ENCODE results near the gene NCOA1. TPM values are rescaled to one million over a fixed set of nuclear protein-coding genes. Genes with fewer than 3 reads are reported as not detected.

The NCOA1 gene
- total RNA-seq, 1 donor from 2014 or later = 29.0 TPM

DNA sequence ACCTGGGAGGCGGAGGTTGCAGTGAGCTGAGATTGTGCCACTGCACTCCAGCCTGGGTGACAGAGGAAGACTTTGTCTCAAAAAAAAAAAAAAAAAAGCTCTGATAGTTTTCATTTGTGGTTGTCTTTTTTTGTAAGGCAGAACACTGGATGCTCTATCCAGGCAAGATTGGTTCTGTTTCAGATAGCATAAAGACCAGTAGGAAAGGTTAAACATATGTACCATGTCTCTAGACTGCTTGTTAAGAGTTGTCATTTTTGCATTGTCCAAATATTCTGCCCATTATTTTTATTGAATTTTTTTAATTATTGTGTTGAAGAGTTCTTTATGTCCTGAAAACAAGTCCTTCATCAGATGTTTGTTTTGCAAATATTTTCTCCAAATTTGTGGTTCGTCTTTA, 60.0 kb downstream of the NCOA1 start:
- H3K27ac Mint-ChIP-seq (ENCODE audit: unreplicated experiment) = no peak overlapping the region
- H3K9me3 Mint-ChIP-seq (ENCODE audit: unreplicated experiment) = peaks cover 14% of the 10 kb centered on the region
- no peak for DNase-seq (ENCODE audit: extremely low spot score, unreplicated experiment)
- TF ChIP-seq, protein P1, sequence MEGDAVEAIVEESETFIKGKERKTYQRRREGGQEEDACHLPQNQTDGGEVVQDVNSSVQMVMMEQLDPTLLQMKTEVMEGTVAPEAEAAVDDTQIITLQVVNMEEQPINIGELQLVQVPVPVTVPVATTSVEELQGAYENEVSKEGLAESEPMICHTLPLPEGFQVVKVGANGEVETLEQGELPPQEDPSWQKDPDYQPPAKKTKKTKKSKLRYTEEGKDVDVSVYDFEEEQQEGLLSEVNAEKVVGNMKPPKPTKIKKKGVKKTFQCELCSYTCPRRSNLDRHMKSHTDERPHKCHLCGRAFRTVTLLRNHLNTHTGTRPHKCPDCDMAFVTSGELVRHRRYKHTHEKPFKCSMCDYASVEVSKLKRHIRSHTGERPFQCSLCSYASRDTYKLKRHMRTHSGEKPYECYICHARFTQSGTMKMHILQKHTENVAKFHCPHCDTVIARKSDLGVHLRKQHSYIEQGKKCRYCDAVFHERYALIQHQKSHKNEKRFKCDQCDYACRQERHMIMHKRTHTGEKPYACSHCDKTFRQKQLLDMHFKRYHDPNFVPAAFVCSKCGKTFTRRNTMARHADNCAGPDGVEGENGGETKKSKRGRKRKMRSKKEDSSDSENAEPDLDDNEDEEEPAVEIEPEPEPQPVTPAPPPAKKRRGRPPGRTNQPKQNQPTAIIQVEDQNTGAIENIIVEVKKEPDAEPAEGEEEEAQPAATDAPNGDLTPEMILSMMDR (IDR thresholded peaks at IDR 0.05) = no peak
- peaks cover 3% of the 10 kb centered on the region for H3K4me1 Mint-ChIP-seq (ENCODE audit: unreplicated experiment)
- H3K4me3 Mint-ChIP-seq (ENCODE audit: unreplicated experiment) = no peak overlapping the region
- no peaks in the 10 kb centered on the region for H3K27me3 Mint-ChIP-seq (ENCODE audit: unreplicated experiment)
- peaks cover 18% of the 10 kb centered on the region for H3K36me3 Mint-ChIP-seq (ENCODE audit: unreplicated experiment)

DNA sequence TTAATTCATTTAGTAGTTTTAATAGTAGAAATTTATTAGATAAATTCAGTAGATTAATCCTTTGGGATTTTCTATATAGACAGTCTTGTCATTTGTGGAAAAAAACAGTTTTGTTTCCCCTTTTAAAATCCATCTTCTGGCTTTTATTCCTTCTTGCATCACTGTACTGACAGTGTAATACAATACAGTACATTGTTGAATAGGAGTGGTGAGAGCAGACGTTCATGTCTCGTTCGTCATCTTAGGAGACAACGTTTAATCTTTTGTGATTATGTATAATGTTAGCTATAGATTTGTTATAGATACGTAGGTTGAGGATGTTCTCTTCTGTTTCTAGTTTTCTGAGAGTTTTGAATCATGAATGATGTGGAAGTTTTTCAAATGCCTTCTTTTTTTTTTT, 61.8 kb downstream of the NCOA1 start:
- Mint-ChIP-seq H3K9me3 (ENCODE audit: unreplicated experiment) (peaks cover 20% of the 10 kb centered on the region), H3K36me3 (ENCODE audit: unreplicated experiment) (peaks cover 19% of the 10 kb centered on the region), H3K4me3 (ENCODE audit: unreplicated experiment) (no peak overlapping the region), H3K27me3 (ENCODE audit: unreplicated experiment) (no peaks in the 10 kb centered on the region), H3K4me1 (ENCODE audit: unreplicated experiment) (peaks cover 4% of the 10 kb centered on the region), H3K27ac (ENCODE audit: unreplicated experiment) (no peak overlapping the region)
- TF ChIP-seq, protein P1 (IDR thresholded peaks at IDR 0.05) = no peak
- DNase-seq (ENCODE audit: extremely low spot score, unreplicated experiment) = no peak

DNA sequence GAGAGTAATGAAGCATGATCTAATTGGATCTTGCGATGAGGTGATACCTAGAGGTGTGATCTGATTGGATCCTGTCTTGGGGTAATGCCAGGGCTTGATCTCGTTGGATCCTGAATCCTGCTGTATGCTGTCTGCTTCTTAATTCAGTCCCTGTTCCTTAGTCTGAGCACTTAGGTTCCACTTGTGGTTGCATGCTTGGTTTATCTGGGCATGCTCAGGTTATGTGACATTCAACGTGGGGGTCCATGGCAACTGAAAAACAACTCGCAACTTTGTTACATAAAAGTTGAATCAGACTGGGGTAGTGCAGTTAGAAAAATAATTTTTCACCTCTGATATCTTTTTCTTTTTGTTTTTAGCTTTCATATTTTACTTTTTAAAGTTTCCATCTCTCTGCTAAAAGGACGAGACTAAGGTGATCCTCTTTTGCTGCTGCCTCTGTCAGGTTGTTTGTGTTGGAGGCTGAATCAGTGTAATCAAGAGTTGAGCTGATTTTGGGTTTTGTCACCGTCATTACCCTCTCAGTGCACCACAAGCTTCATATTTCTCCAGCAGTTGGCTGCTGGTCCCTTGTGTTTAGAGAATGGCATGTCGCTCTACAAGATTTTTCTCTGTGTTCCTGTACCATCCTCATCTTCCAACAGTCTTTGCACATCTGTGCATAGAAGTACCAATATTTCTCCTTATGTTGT, 67.9 kb downstream of the NCOA1 start:
- TF ChIP-seq, protein P1 (IDR thresholded peaks at IDR 0.05) = no peak
- Mint-ChIP-seq H3K4me3 (ENCODE audit: unreplicated experiment) (no peak overlapping the region), H3K27me3 (ENCODE audit: unreplicated experiment) (no peaks in the 10 kb centered on the region), H3K4me1 (ENCODE audit: unreplicated experiment) (peaks cover 22% of the 10 kb centered on the region), H3K9me3 (ENCODE audit: unreplicated experiment) (peaks cover 17% of the 10 kb centered on the region), H3K36me3 (ENCODE audit: unreplicated experiment) (peaks cover 16% of the 10 kb centered on the region), H3K27ac (ENCODE audit: unreplicated experiment) (peak overlapping the region; percentile 75)
- DNase-seq (ENCODE audit: extremely low spot score, unreplicated experiment) = no peak

DNA sequence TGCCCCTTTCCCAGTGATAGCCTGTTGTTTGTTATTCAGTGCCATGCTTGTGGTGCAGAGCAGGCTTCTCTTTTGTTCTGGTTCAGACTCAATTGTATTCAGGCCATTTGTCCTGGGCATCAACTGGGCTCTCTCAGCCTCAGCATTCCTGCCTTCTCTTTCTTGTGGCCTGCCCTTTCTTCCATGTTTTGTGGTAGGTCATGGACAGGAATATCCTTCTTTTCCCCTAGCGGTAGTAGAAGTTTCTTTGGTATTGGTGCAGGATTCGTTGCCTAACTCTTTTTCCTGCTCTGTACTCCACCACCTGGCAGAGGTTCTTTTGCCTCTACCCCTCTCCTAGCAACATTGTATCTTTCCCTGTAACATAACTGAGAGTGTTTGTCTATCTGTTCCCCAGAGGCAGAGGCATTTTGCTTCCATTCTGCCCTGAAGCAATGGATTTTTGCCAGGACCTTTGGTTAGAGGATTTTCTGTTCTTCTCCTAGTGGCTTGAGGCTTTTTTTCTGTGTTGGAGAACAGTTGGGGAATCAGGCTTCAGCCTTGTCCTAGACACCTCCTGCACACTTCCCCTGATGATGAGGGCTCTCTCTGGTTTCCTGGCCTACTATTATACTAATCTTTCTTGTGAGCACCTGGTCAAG, 68.5 kb downstream of the NCOA1 start:
- Mint-ChIP-seq H3K4me3 (ENCODE audit: unreplicated experiment) (no peak overlapping the region), H3K9me3 (ENCODE audit: unreplicated experiment) (peaks cover 17% of the 10 kb centered on the region), H3K27me3 (ENCODE audit: unreplicated experiment) (no peaks in the 10 kb centered on the region), H3K4me1 (ENCODE audit: unreplicated experiment) (peaks cover 22% of the 10 kb centered on the region), H3K36me3 (ENCODE audit: unreplicated experiment) (peaks cover 18% of the 10 kb centered on the region), H3K27ac (ENCODE audit: unreplicated experiment) (peak overlapping the region; percentile 75)
- no peak for DNase-seq (ENCODE audit: extremely low spot score, unreplicated experiment)
- TF ChIP-seq, protein P1 (IDR thresholded peaks at IDR 0.05) = no peak

DNA sequence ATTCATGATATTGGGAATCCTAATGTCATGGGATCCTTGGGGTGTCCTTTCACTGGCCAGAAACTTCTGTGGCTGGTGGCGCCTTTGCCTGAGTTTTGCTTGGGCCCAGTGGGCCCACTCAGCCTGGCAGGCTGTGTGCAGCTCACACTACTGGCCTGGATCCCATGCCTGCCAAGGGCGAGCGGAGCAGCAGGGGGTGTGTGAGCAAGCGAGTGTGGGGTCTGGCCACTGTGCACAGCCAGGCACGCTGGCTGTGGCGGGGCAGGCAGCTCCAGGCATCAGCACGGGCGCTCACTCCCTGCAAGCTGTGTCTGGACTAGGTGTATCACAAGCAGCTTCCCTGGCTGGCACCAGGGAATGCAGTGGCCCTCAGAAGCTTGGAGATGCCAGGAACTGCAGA, 74.5 kb downstream of the NCOA1 start:
- Mint-ChIP-seq H3K9me3 (ENCODE audit: unreplicated experiment) (no peaks in the 10 kb centered on the region), H3K27me3 (ENCODE audit: unreplicated experiment) (no peaks in the 10 kb centered on the region), H3K27ac (ENCODE audit: unreplicated experiment) (no peak overlapping the region), H3K4me3 (ENCODE audit: unreplicated experiment) (no peak overlapping the region), H3K4me1 (ENCODE audit: unreplicated experiment) (peaks cover under 1% of the 10 kb centered on the region), H3K36me3 (ENCODE audit: unreplicated experiment) (peaks cover 13% of the 10 kb centered on the region)
- DNase-seq (ENCODE audit: extremely low spot score, unreplicated experiment) = no peak
- TF ChIP-seq, protein P1 (IDR thresholded peaks at IDR 0.05) = no peak

Measured in osteocyte (in vitro differentiated cells).